ENCODE data around the gene ZNF358. TPM values are rescaled to one million over a fixed set of nuclear protein-coding genes. Genes with fewer than 3 reads are reported as not detected.

Gene ZNF358
- total and polyA plus RNA-seq, 9 donors = 25.2 to 69.7 (median 48.5) TPM

- DNase-seq = no peak
- Histone ChIP-seq H3K4me3 (ENCODE audit: low read length) (no peak overlapping the region), H3K4me1 (ENCODE audit: control insufficient read depth, insufficient read depth, low read length) (peaks cover under 1% of the 10 kb centered on the region), H3K27ac (ENCODE audit: low read length) (no peak overlapping the region), H3K36me3 (ENCODE audit: control insufficient read depth, insufficient read depth, low read length) (peaks cover 59% of the 10 kb centered on the region), H3K9me3 (replicated peaks; ENCODE audit: control insufficient read depth, low read depth, low read length) (no peaks in the 10 kb centered on the region), H3K27me3 (ENCODE audit: control insufficient read depth, insufficient read depth, low read length) (no peaks in the 10 kb centered on the region)
- 95% methylated on average over 53 of the region's 54 CpGs for WGBS (ENCODE audit: insufficient coverage)
Observed at GRCh38 chr19:7556696-7557315, 40.9 kb downstream of the ZNF358 start.

- no peaks in the 10 kb centered on the region for H3K27me3 ChIP-seq (ENCODE audit: control insufficient read depth, insufficient read depth, low read length)
- H3K9me3 ChIP-seq (replicated peaks; ENCODE audit: control insufficient read depth, low read depth, low read length) = no peaks in the 10 kb centered on the region
- no peaks in the 10 kb centered on the region for H3K4me1 ChIP-seq (ENCODE audit: control insufficient read depth, insufficient read depth, low read length)
- H3K4me3 ChIP-seq (ENCODE audit: low read length) = no peak overlapping the region
- 89% methylated on average over 16 of the region's 18 CpGs for WGBS (ENCODE audit: insufficient coverage)
- no peak for DNase-seq
- H3K27ac ChIP-seq (ENCODE audit: low read length) = no peak overlapping the region
- peaks cover 56% of the 10 kb centered on the region for H3K36me3 ChIP-seq (ENCODE audit: control insufficient read depth, insufficient read depth, low read length)
Observed at GRCh38 chr19:7558667-7559066, 42.8 kb downstream of the ZNF358 start.

GRCh38 chr19:7559102-7559501 is 43.2 kb downstream of the ZNF358 start:
- Histone ChIP-seq H3K9me3 (replicated peaks; ENCODE audit: control insufficient read depth, low read depth, low read length) (no peaks in the 10 kb centered on the region), H3K4me3 (ENCODE audit: low read length) (no peak overlapping the region), H3K27me3 (ENCODE audit: control insufficient read depth, insufficient read depth, low read length) (no peaks in the 10 kb centered on the region), H3K27ac (ENCODE audit: low read length) (no peak overlapping the region), H3K4me1 (ENCODE audit: control insufficient read depth, insufficient read depth, low read length) (no peaks in the 10 kb centered on the region), H3K36me3 (ENCODE audit: control insufficient read depth, insufficient read depth, low read length) (peaks cover 55% of the 10 kb centered on the region)
- no peak for DNase-seq
- WGBS (ENCODE audit: insufficient coverage) = 54% methylated on average over 2 of the region's 4 CpGs

- peaks cover 48% of the 10 kb centered on the region for H3K36me3 ChIP-seq (ENCODE audit: control insufficient read depth, insufficient read depth, low read length)
- DNase-seq = no peak
- H3K4me3 ChIP-seq (ENCODE audit: low read length) = no peak overlapping the region
- H3K4me1 ChIP-seq (ENCODE audit: control insufficient read depth, insufficient read depth, low read length) = no peaks in the 10 kb centered on the region
- WGBS (ENCODE audit: insufficient coverage) = 63% methylated on average over 1 of the region's 2 CpGs
- H3K27me3 ChIP-seq (ENCODE audit: control insufficient read depth, insufficient read depth, low read length) = no peaks in the 10 kb centered on the region
- H3K9me3 ChIP-seq (replicated peaks; ENCODE audit: control insufficient read depth, low read depth, low read length) = no peaks in the 10 kb centered on the region
- H3K27ac ChIP-seq (ENCODE audit: low read length) = no peak overlapping the region
Observed at GRCh38 chr19:7560255-7560654, 44.4 kb downstream of the ZNF358 start.

- Histone ChIP-seq H3K36me3 (ENCODE audit: control insufficient read depth, insufficient read depth, low read length) (peaks cover 40% of the 10 kb centered on the region), H3K4me3 (ENCODE audit: low read length) (no peak overlapping the region), H3K27ac (ENCODE audit: low read length) (no peak overlapping the region), H3K4me1 (ENCODE audit: control insufficient read depth, insufficient read depth, low read length) (no peaks in the 10 kb centered on the region), H3K9me3 (replicated peaks; ENCODE audit: control insufficient read depth, low read depth, low read length) (no peaks in the 10 kb centered on the region), H3K27me3 (ENCODE audit: control insufficient read depth, insufficient read depth, low read length) (no peaks in the 10 kb centered on the region)
- DNase-seq = no peak
- WGBS (ENCODE audit: insufficient coverage) = 78% methylated on average over 7 of the region's 17 CpGs
Observed at GRCh38 chr19:7561325-7561724, 45.4 kb downstream of the ZNF358 start.

- no peaks in the 10 kb centered on the region for H3K27me3 ChIP-seq (ENCODE audit: control insufficient read depth, insufficient read depth, low read length)
- H3K4me3 ChIP-seq (ENCODE audit: low read length) = no peak overlapping the region
- H3K27ac ChIP-seq (ENCODE audit: low read length) = no peak overlapping the region
- DNase-seq = no peak
- WGBS (ENCODE audit: insufficient coverage) = 73% methylated on average over 7 of the region's 16 CpGs
- peaks cover 27% of the 10 kb centered on the region for H3K36me3 ChIP-seq (ENCODE audit: control insufficient read depth, insufficient read depth, low read length)
- no peaks in the 10 kb centered on the region for H3K4me1 ChIP-seq (ENCODE audit: control insufficient read depth, insufficient read depth, low read length)
- no peaks in the 10 kb centered on the region for H3K9me3 ChIP-seq (replicated peaks; ENCODE audit: control insufficient read depth, low read depth, low read length)
Observed at GRCh38 chr19:7562646-7563393, 46.9 kb downstream of the ZNF358 start.

GRCh38 chr19:7564866-7565265 is 49.0 kb downstream of the ZNF358 start:
- Histone ChIP-seq H3K27me3 (ENCODE audit: control insufficient read depth, insufficient read depth, low read length) (no peaks in the 10 kb centered on the region), H3K27ac (ENCODE audit: low read length) (no peak overlapping the region), H3K4me1 (ENCODE audit: control insufficient read depth, insufficient read depth, low read length) (no peaks in the 10 kb centered on the region), H3K9me3 (replicated peaks; ENCODE audit: control insufficient read depth, low read depth, low read length) (no peaks in the 10 kb centered on the region), H3K36me3 (ENCODE audit: control insufficient read depth, insufficient read depth, low read length) (peaks cover 12% of the 10 kb centered on the region), H3K4me3 (ENCODE audit: low read length) (no peak overlapping the region)
- WGBS (ENCODE audit: insufficient coverage) = 93% methylated on average over 4 of the region's 4 CpGs
- DNase-seq = no peak

GRCh38 chr19:7565332-7565731 is 49.4 kb downstream of the ZNF358 start:
- Histone ChIP-seq H3K9me3 (replicated peaks; ENCODE audit: control insufficient read depth, low read depth, low read length) (no peaks in the 10 kb centered on the region), H3K4me1 (ENCODE audit: control insufficient read depth, insufficient read depth, low read length) (no peaks in the 10 kb centered on the region), H3K36me3 (ENCODE audit: control insufficient read depth, insufficient read depth, low read length) (peaks cover 10% of the 10 kb centered on the region), H3K27me3 (ENCODE audit: control insufficient read depth, insufficient read depth, low read length) (no peaks in the 10 kb centered on the region), H3K4me3 (ENCODE audit: low read length) (no peak overlapping the region), H3K27ac (ENCODE audit: low read length) (no peak overlapping the region)
- whole genome bisulfite sequencing (ENCODE audit: insufficient coverage) = 86% methylated on average over 2 of the region's 5 CpGs
- DNase-seq = no peak

Other genes starting within 250 kb of the ZNF358 start
- 17.9 TPM for gene INSR, start 221.7 kb upstream of the ZNF358 start, total RNA-seq
- gene INSR, start 221.7 kb upstream of the ZNF358 start, polyA plus RNA-seq (ENCODE audit: insufficient read depth in 1 of 8, insufficient read length in 8 of 8, low replicate concordance in 1 of 8) = 10 to 100 TPM in 7 of 8 donors, 1 to 10 TPM in 1; 7.9 to 16.9 (median 13.3) TPM
- 14.4 TPM for gene ARHGEF18, start 167.2 kb upstream of the ZNF358 start, total RNA-seq
- gene ARHGEF18, start 167.2 kb upstream of the ZNF358 start, polyA plus RNA-seq (ENCODE audit: insufficient read depth in 1 of 8, insufficient read length in 8 of 8, low replicate concordance in 1 of 8) = 10 to 100 TPM; 11.5 to 18.0 (median 15.9) TPM
- 2.5 TPM for gene PEX11G, start 27.1 kb upstream of the ZNF358 start, total RNA-seq
- gene PEX11G, start 27.1 kb upstream of the ZNF358 start, polyA plus RNA-seq (ENCODE audit: insufficient read depth in 1 of 8, insufficient read length in 8 of 8, low replicate concordance in 1 of 8) = 1 to 10 TPM; 2.0 to 3.9 (median 2.6) TPM
- 3.9 TPM for gene MCOLN1, start 6.5 kb downstream of the ZNF358 start, total RNA-seq
- 10 to 100 TPM; 11.2 to 16.7 (median 14.3) TPM for gene MCOLN1, start 6.5 kb downstream of the ZNF358 start, polyA plus RNA-seq (ENCODE audit: insufficient read depth in 1 of 8, insufficient read length in 8 of 8, low replicate concordance in 1 of 8)
- 23.4 TPM for gene PNPLA6, start 19.6 kb downstream of the ZNF358 start, total RNA-seq
- 10 to 100 TPM; 21.9 to 34.9 (median 28.4) TPM for gene PNPLA6, start 19.6 kb downstream of the ZNF358 start, polyA plus RNA-seq (ENCODE audit: insufficient read depth in 1 of 8, insufficient read length in 8 of 8, low replicate concordance in 1 of 8)
- 0.04 TPM for gene CAMSAP3, start 79.8 kb downstream of the ZNF358 start, total RNA-seq
- 1 to 10 TPM in 2 of 8 donors, under 1 TPM in 6; 0.07 to 4.0 (median 0.56) TPM for gene CAMSAP3, start 79.8 kb downstream of the ZNF358 start, polyA plus RNA-seq (ENCODE audit: insufficient read depth in 1 of 8, insufficient read length in 8 of 8, low replicate concordance in 1 of 8)
- gene XAB2, start 113.4 kb downstream of the ZNF358 start, total RNA-seq = 23.1 TPM
- 10 to 100 TPM; 23.0 to 34.6 (median 28.0) TPM for gene XAB2, start 113.4 kb downstream of the ZNF358 start, polyA plus RNA-seq (ENCODE audit: insufficient read depth in 1 of 8, insufficient read length in 8 of 8, low replicate concordance in 1 of 8)
- 88.4 TPM for gene PET100, start 113.7 kb downstream of the ZNF358 start, total RNA-seq
- 10 to 100 TPM; 63.6 to 80.0 (median 78.4) TPM for gene PET100, start 113.7 kb downstream of the ZNF358 start, polyA plus RNA-seq (ENCODE audit: insufficient read depth in 1 of 8, insufficient read length in 8 of 8, low replicate concordance in 1 of 8)
- not detected for gene PCP2, start 117.6 kb downstream of the ZNF358 start, total RNA-seq
- gene PCP2, start 117.6 kb downstream of the ZNF358 start, polyA plus RNA-seq (ENCODE audit: insufficient read depth in 1 of 8, insufficient read length in 8 of 8, low replicate concordance in 1 of 8) = under 1 TPM in 1 of 8 donors, not detected in 7; 0.32 TPM
- gene STXBP2, start 121.0 kb downstream of the ZNF358 start, total RNA-seq = 1.6 TPM
- gene STXBP2, start 121.0 kb downstream of the ZNF358 start, polyA plus RNA-seq (ENCODE audit: insufficient read depth in 1 of 8, insufficient read length in 8 of 8, low replicate concordance in 1 of 8) = 10 to 100 TPM in 1 of 8 donors, 1 to 10 TPM in 7; 3.2 to 12.4 (median 6.0) TPM
- gene RETN, start 152.9 kb downstream of the ZNF358 start, total RNA-seq = 2.0 TPM
- gene RETN, start 152.9 kb downstream of the ZNF358 start, polyA plus RNA-seq (ENCODE audit: insufficient read depth in 1 of 8, insufficient read length in 8 of 8, low replicate concordance in 1 of 8) = 1 to 10 TPM; 2.4 to 4.5 (median 2.7) TPM
- gene MCEMP1, start 161.0 kb downstream of the ZNF358 start, total RNA-seq = not detected
- gene MCEMP1, start 161.0 kb downstream of the ZNF358 start, polyA plus RNA-seq (ENCODE audit: insufficient read depth in 1 of 8, insufficient read length in 8 of 8, low replicate concordance in 1 of 8) = under 1 TPM; 0.11 to 0.49 (median 0.26) TPM
- gene TRAPPC5, start 164.7 kb downstream of the ZNF358 start, total RNA-seq = 88.8 TPM
- gene TRAPPC5, start 164.7 kb downstream of the ZNF358 start, polyA plus RNA-seq (ENCODE audit: insufficient read depth in 1 of 8, insufficient read length in 8 of 8, low replicate concordance in 1 of 8) = 10 to 100 TPM; 29.4 to 48.8 (median 41.1) TPM
- 0.44 TPM for gene FCER2, start 186.0 kb downstream of the ZNF358 start, total RNA-seq
- 1 to 10 TPM in 1 of 8 donors, under 1 TPM in 7; 0.16 to 1.0 (median 0.34) TPM for gene FCER2, start 186.0 kb downstream of the ZNF358 start, polyA plus RNA-seq (ENCODE audit: insufficient read depth in 1 of 8, insufficient read length in 8 of 8, low replicate concordance in 1 of 8)
- gene CLEC4G, start 216.0 kb downstream of the ZNF358 start, total RNA-seq = 0.13 TPM
- under 1 TPM in 4 of 8 donors, not detected in 4; 0.08 to 0.16 (median 0.12) TPM for gene CLEC4G, start 216.0 kb downstream of the ZNF358 start, polyA plus RNA-seq (ENCODE audit: insufficient read depth in 1 of 8, insufficient read length in 8 of 8, low replicate concordance in 1 of 8)
- gene CD209, start 231.4 kb downstream of the ZNF358 start, total RNA-seq = 3.8 TPM
- gene CD209, start 231.4 kb downstream of the ZNF358 start, polyA plus RNA-seq (ENCODE audit: insufficient read depth in 1 of 8, insufficient read length in 8 of 8, low replicate concordance in 1 of 8) = 1 to 10 TPM; 2.0 to 5.2 (median 2.9) TPM
- gene CLEC4M, start 247.1 kb downstream of the ZNF358 start, total RNA-seq = not detected
- under 1 TPM in 1 of 8 donors, not detected in 7; 0.12 TPM for gene CLEC4M, start 247.1 kb downstream of the ZNF358 start, polyA plus RNA-seq (ENCODE audit: insufficient read depth in 1 of 8, insufficient read length in 8 of 8, low replicate concordance in 1 of 8)

Data from muscle of leg (tissue), 11 donors.